Activated T-helper 1 cell treated with anti-CD3 and anti-CD28 coated beads, Interleukin-2, amount 50 U/mL, for 16 hours (primary cell): Measurements from ENCODE around the gene CCDC63.

Experiments
- DNase-seq, 2 donors: peaks; one replicate each; pipeline ENCODE4 v3.0.0-alpha.2; 2020; ENCODE audit warnings: low read depth in 1 of 2, low spot score in 1 of 2

The CCDC63 gene

GRCh38 chr12:110880651-110881050 lies 33.9 kb downstream of the CCDC63 start:
- no peak for DNase-seq

DNA sequence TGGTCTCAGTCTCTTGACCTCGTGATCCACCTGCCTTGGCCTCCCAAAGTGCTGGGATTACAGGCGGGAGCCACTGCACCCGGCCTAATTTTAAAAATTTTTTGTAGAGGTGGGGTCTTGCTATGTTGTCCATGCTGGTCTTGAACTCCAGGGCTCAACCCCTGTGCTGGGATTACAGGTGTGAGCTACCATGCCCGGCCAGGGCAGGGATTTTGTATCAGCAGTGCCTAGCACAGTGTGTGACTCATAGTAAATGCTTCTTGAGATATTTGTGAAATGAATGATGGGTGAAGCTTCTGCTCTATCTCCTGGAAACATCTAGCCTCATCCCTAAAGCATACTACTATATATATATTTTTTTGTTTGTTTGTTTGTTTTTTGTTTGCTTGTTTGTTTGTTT lies 36.5 kb downstream of the CCDC63 start:
- no peak for DNase-seq

GRCh38 chr12:110885152-110885840 lies 38.5 kb downstream of the CCDC63 start:
- no peak for DNase-seq

DNA sequence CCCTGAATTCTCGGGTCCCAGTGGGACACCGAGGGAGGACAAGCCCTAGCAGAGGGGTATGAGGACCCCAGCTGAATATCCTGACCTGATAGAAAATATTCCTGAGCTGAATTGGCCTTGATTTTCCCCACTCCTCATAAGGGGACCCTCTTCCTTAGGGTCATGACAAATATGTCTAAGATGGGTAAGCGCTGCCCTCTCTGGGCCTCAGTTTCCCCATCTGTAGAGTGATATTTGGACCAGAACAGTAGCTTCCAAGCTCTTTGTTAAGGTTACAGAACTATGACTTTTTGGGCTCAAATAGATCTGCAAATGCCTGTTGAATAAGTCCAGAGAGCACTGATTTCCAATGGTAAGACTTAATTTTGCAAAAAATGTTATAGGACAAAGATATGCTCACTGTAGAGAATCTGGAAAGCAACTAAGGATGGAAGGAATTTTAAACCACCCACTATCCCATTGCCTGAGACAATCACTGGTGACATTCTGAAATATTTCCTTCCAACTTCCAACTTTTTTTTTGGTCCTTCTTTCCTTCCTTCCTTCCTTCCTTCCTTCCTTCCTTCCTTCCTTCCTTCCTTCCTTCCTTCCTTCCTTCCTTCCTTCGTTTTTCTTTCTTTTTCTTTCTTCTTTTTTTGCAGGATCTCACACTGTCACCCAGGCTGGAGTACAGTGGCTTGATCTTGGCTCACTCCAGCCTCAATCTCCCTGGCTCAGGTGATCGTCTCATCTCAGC lies 41.6 kb downstream of the CCDC63 start:
- no peak for DNase-seq

DNA sequence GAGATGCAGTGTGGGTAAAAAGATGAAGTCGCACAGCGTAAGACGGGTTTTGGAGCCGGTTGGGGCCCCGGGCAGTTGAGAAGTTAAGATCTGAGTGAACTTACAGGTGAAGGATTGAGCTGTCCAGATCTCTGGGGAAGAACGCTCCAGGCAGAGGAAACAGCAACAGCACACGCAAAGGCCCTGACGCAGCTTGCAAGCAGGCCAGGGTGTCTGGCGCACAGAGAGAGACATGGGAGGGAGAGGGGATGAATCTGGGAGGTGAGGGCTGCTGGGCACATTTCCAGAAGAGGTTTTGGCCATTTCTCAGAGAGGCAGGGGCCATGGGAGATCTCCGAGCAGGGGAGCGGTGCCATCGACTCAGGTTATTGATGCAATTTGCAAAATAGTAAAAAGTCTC lies 42.6 kb downstream of the CCDC63 start:
- DNase-seq, result no peak

DNA sequence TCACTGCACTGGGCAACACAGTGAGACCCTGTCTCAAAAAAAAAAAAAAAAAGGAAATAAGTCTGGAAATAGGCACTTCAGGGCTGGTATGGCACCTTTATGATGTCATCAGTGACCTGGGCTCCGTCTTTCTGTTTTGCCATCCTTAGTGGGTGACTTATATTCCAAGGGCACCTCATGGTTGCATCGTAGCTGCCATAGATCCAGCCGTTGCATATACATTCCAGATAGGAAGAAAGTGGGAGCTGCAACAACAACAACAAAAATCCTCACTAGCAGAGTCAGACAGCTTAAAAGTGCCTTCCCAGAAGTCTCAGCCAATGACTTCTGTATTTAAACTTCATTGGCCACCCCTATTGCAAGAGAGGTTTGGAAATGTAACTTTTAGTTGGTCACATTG lies 47.2 kb downstream of the CCDC63 start:
- no peak for DNase-seq

GRCh38 chr12:110896559-110896958 lies 49.8 kb downstream of the CCDC63 start:
- DNase-seq, result no peak

DNA sequence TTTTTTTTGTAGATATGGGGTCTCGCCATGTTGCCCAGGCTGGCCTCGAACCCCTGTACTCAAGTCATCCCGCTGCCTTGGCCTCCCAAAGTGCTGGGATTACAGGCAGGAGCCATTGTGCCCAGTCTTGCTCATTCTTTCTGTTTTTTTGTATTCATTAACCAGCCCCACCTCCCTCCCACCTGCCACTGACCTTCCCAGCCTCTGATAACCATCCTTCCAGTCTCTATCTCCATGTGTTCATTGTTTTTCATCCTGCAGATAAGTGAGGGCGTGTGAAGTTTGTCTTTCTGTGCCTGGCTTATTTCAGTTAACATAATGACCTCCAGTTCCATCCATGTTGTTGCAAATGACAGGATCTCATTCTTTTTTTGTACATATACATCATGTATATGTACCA lies 54.6 kb downstream of the CCDC63 start:
- no peak for DNase-seq

GRCh38 chr12:110903511-110903910 lies 56.7 kb downstream of the CCDC63 start:
- no peak for DNase-seq

DNA sequence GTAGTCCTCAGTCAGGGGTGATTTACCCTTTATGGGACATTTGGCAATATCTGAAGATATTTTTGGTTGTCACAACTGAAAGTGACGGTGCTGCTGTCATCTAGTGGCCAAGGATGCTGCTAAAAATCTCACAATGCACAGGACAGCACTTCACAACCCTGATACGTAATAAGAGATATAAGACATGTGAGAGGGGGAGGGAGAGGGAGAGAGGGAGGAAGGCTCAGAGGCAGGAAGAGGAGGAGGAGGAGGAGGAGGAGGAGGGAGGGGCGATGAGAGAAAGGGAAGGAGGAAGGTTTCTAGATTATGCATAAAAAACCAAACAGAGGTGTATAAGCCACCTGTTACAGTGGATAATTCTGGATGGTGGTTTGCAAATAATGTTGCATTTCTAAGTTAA lies 59.3 kb downstream of the CCDC63 start:
- DNase-seq, result no peak

- no peak for DNase-seq
Measured at GRCh38 chr12:110906516-110906915, 59.7 kb downstream of the CCDC63 start.

GRCh38 chr12:110906985-110907384 lies 60.2 kb downstream of the CCDC63 start:
- DNase-seq, result no peak

- DNase-seq, result no peak
Measured at GRCh38 chr12:110907583-110907982, 60.8 kb downstream of the CCDC63 start.

DNA sequence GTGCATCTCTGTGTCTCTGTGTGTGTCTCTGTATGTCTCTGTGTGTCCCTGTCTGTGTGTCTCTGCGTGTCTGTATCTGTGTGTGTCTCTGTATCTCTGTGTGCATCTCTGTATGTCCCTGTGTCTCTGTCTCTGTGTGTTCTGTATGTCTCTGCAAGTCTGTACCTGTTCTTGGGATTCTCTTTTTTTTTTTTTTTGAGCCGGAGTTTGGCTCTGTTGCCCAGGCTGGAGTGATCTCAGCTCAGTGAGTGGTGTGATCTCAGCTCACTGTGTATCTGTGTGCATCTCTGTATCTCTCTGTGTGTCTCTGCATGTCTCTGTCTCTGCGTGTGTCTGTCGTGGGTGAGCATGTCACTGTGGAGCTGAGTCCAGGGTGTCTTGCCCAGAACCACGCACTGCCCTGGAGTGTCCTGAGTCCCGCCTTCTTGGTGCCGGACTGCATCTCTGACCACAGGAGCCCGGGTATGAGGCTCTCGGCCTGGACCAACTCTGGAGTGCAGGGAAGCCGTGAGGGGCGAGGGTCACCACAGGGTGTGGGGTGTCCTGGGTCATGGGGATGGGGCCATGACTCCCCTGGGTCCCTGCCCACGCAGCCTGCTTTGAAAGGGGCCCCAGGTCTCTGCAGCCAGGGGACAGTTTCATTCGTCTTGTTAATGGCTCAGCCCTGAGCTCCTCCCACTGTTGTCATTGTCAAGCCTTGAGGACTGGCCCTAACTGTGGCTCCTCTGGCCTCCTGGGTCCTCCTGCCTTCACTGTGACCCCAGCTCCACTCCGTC lies 61.8 kb downstream of the CCDC63 start:
- no peak for DNase-seq

DNA sequence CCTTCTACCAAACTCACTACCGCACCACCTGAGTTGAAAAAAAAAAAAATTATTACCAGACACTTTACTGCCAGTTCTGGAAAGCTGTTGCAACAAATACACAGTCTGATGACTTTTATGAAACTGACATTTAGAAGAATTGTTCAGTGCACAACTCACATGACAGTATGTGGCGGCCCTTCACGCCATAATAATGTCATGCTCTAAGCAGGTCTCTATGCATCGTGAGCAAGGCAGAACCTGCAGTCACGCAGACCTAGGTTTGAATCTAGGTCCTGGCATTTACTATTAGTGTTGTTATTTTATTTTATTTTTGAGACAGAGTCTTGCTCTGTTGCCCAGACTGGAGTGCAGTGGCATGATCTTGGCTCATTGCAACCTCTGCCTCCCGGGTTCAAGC lies 65.5 kb downstream of the CCDC63 start:
- DNase-seq, result no peak

DNA sequence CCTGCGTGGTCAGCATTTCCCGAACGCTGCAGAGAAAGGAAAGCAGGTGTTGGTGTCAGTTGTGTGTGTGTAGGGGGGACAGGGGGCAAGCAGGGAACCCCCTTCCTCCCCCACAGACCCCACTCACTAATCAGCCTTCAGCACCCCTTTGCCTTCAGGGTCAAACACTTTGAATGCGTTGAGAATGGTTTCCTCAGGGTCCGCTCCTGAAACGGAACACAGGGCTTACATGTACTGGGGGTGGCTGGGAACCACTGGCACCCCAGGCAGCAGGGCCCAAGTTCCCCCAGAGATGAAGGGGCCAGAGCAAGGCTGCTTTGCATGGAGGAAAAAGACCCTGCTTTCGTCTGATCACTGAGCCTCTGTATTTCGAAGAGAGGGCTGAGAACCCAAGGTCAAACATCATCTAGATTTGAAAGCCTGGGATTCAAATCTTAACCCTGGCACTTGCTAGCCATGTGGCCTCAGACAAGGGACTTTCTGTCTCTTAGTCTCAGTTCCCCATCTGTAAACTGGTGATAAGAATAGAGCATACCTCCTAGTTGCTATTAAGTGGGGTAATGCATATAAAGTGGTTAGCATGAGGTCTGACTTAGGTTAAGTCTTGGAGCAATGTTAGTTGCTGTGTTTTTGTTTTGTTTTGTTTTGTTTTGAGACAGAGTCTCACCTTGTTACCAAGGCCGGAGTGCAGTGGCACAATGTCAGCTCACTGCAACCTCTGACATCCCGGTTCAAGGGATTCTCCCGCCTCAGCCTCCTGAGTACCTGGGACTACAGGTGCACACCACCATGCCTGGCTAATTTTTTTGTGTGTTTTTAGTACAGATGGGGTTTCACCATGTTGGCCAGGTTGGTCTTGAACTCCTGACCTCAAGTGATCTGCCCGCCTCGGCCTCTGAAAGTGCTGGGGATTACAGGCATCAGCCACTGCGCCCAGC lies 66.6 kb downstream of the CCDC63 start:
- DNase-seq, result no peak

DNA sequence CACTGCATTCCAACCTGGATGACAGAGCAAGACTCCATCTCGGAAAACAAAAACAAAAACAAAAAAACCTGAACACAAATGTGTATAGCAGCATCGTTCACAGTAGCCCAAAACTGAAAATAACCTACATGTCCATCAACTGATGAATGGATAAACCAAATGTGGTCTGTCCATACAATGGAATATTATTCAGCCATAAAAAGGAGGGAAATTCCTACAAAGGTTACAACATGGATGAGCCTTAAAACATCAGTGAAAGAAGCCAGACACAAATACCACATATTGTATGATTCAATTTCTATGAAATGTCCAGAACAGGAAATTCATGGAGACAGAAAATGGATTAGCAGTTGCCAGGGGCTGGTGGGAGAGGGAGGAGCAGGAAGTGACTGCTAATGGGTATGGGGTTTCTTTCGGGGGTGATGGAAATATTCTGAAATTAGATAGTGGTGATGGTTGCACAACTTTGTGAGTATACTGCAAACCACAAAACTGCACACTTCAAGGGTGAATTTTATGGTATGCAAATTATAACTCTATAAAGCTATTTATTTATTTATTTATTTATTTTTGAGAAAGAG lies 69.6 kb downstream of the CCDC63 start:
- DNase-seq, result no peak

DNA sequence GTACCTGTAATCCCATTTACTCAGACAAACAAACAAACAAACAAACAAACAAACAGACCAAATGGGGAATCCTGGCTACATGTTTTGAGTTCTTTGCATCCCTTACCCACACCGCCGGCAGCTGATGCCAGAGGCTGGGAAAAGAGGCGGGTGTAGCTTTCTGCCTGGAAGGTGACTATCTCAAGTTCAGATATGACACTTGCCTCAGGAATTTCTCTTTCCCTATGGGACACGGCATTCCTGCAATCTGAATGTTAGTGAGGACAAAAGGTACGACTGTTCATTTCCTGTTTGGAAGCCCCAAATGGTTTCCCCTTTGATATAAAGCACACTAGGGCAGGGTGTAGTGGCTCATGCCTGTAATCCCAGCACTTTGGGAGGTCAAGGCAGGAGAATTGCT lies 70.7 kb downstream of the CCDC63 start:
- no peak for DNase-seq

- no peak for DNase-seq
Measured at GRCh38 chr12:110917961-110918360, 71.2 kb downstream of the CCDC63 start.

DNA sequence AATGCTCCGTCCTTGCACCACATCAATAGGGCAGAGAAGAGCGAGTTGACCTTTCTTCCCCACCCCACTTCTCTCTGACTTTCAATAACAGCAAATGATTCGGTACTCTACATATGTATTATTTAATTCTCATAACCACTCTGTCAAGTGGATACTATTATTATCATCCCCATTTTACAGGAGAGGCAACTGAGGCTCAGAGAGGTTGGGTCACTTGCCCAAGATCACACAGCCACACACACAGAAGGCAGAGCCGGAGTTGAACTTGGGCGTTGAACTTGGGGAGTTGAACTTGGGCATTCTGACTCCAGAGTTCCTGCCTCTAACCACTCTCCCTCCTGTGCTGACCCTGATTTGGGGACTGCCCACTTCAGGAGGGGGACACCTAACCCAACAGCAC lies 72.9 kb downstream of the CCDC63 start:
- DNase-seq, result no peak
